HG02970 (cell line): ENCODE measurements around the gene GAB4.
"Not testable (repeated sequence)": the region's sequence is repeated elsewhere in the genome, so short reads cannot be mapped to it uniquely, and the experiment has no call there.

Source experiments
- ATAC-seq: cut with Tn5 transposase; IDR thresholded peaks from one replicate; pipeline ENCODE4 v1.9.1; 2021; ENCODE audit warnings: mild to moderate bottlenecking, moderate library complexity, moderate number of reproducible peaks; ENCODE audit not compliant: unreplicated experiment, low FRiP score

GAB4 gene

DNA sequence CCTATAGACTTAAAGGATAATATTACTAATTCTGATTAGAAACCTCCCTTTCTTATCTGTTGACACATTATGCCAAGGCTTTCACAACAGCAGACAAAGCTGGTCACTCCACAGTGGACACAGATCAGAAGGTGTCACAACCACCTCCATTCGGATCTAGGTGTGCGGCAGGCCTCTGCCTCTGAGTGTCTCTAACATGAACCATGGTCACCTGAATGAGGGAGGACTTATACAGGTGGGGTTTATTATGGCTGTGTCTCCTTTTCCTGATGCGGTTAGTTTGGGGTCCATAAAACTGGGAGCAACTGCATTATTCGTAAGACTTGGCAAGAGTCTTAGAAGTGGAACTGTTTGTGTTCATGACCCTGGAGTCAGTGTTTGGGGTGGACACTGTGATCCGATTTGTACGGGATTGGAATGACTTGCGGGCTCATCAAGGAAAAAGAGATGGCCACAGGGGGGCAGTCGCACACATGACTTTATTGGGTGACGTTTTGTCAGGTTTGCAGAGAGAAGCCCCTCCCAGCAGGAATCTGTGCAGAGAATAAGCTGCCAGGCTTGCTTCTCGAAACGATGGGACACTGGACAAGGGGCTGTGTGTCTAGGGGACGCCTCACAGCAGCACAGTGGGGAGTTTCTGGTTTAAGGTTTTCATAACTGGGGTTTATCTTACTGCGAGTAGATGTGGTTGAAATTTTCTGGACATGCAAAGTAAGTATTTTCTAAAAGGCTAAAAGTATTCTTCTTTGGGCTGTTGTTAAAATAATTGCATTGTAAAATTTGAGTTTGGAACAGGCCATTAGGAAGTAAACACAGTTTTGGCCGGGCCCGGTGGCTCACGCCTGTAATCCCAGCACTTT is 90.6 kb downstream of the GAB4 start:
- ATAC-seq, result no peak

DNA sequence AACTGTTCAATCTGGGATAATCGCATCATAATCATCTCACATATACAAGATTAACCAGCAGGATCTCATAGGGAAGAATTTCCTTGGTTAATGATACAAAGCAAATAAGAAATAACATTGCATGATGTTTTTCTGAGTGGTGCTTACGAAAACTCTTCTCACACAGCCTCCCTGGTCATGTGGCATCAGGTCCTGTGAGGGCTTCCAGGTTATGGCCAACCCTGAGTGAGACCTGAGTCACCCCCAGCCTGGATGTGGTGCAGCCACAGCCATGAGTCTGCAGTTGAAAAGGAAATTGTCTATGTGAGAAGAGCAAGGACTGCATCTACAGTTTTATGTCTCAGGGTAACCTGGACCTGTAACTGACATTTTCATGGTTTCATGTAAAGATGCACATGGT is 92.3 kb downstream of the GAB4 start:
- no peak for ATAC-seq

GRCh38 chr22:16914911-16915310 is 93.1 kb downstream of the GAB4 start:
- not testable (repeated sequence) for ATAC-seq

- ATAC-seq, result no peak
Observed at GRCh38 chr22:16914006-16914405, 94.0 kb downstream of the GAB4 start.

DNA sequence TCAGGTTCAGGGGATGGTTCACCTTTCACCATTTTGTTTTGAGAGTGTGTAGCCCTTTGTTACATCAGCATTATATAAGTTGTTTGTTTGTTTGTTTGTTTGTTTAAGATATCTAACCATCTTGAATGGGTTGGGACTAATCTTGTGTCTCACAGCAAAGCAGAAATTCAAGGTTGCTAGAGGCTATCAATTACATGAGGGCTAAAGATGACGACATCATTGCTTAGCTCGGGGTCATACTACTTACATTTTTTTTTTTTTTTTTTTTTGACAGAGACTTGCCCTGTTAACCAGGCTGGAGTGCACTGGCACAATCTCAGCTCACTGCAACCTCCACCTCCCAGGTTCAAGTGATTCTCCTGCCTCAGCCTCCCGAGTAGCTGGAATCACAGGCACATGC is 95.7 kb downstream of the GAB4 start:
- no peak for ATAC-seq
